SJSA1 (cell line): ENCODE data around the gene ROPN1. TPM values are rescaled to one million over a fixed set of nuclear protein-coding genes. Genes with fewer than 3 reads are reported as not detected.

Experiments
- DNase-seq, 2 experiments: peaks; one replicate each; pipeline ENCODE4 v3.0.0-alpha.2; 2015 to 2020; ENCODE audit warnings: low spot score in 2 of 2, low read depth in 1 of 2
- H3K27ac ChIP-seq: fragments of 250-450 bp; sonication (Bioruptor Pico); 2 replicates; pipeline ENCODE4 v1.5.1; 2020; ENCODE audit warnings: mild to moderate bottlenecking, moderate library complexity
- H3K27me3 ChIP-seq: fragments of 250-450 bp; sonication (Bioruptor Pico); replicated peaks from 2 replicates; pipeline ENCODE4 v1.5.1; 2020; ENCODE audit warnings: mild to moderate bottlenecking, moderate library complexity
- H3K36me3 ChIP-seq: fragments of 250-450 bp; sonication (Bioruptor Pico); 2 replicates; pipeline ENCODE4 v1.5.1; 2020; ENCODE audit warnings: mild to moderate bottlenecking
- H3K4me1 ChIP-seq: fragments of 250-450 bp; sonication (Bioruptor Pico); replicated peaks from 2 replicates; pipeline ENCODE4 v1.6.1; 2021; ENCODE audit warnings: mild to moderate bottlenecking
- H3K4me3 ChIP-seq: fragments of 250-450 bp; sonication (Bioruptor Pico); 2 replicates; pipeline ENCODE4 v1.5.1; 2020; ENCODE audit warnings: mild to moderate bottlenecking
- H3K9me3 ChIP-seq: fragments of 250-450 bp; sonication (Bioruptor Pico); replicated peaks from 2 replicates; pipeline ENCODE4 v1.5.1; 2020; ENCODE audit warnings: mild to moderate bottlenecking
- total RNA-seq: library from RNA; depleted of rRNA; stranded (reverse); fragments of >200 nt; shearing (Covaris generic); gene quantifications from 2 replicates; pipeline ENCODE4 v1.2.3, GENCODE V29; 2014; rRNA removed

Gene ROPN1
- total RNA-seq, 1 experiment from 2014 or later, result not detected

DNA sequence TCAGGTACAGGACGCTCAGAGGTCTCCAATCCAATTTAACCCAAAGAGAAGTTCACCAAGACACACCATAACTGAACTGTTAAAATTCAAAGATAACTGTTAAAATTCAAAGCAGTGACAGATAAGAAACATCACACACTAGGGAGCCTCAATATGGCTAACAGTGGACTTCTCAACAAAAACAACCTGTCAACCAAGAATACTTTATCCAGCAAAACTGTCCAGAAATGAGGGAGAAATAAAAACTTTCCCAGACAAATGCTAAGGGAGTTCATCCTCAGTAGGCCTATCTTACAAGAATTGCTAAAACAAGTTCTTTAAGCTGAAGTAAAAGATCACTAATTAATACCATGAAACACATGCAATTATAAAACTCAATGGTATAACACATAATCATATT is 71.5 kb downstream of the ROPN1 start:
- Histone ChIP-seq H3K4me1 (no peaks in the 10 kb centered on the region), H3K9me3 (peaks cover 9% of the 10 kb centered on the region; the same call in 1 of the 2 replicates), H3K4me3 (no peak overlapping the region), H3K27ac (no peak overlapping the region), H3K36me3 (peaks cover 73% of the 10 kb centered on the region), H3K27me3 (no peaks in the 10 kb centered on the region)
- no peak for DNase-seq

GRCh38 chr3:123919353-123919752 is 72.6 kb downstream of the ROPN1 start:
- Histone ChIP-seq H3K27me3 (no peaks in the 10 kb centered on the region), H3K36me3 (peaks cover 74% of the 10 kb centered on the region), H3K9me3 (peaks cover 9% of the 10 kb centered on the region; the same call in 1 of the 2 replicates), H3K4me1 (no peaks in the 10 kb centered on the region), H3K4me3 (no peak overlapping the region), H3K27ac (no peak overlapping the region)
- no peak for DNase-seq

Other genes starting within 250 kb of the ROPN1 start
- 147 and 213 TPM in 2 replicates for gene MYLK, start 107.8 kb downstream of the ROPN1 start, total RNA-seq
- gene CCDC14, start 30.9 kb downstream of the ROPN1 start, total RNA-seq, result 52.8 and 59.5 TPM in 2 replicates
- 19.6 and 25.4 TPM in 2 replicates for gene KALRN, start 41.2 kb upstream of the ROPN1 start, total RNA-seq